SK-N-SH treated with all-trans-retinoic acid at 6 μM for 48 hours (cell line): ENCODE results near the gene OVOL2.
"Not testable (repeated sequence)": the region's sequence is repeated elsewhere in the genome, so short reads cannot be mapped to it uniquely, and the experiment has no call there.

Experiments
- ATAC-seq: fragments of 200-7000 bp; cut with Tn5 transposase; 3 replicates; pipeline ENCODE4 v1.9.1; 2020; ENCODE audit warnings: mild to moderate bottlenecking, moderate library complexity
- ARNTL ChIP-seq: fragments of 450-650 bp; formaldehyde crosslinking; IDR thresholded peaks from 2 replicates; pipeline ENCODE4 v1.5.0; 2020; ENCODE audit warnings: low read depth, mild to moderate bottlenecking, moderate library complexity, borderline replicate concordance
- BACH2 ChIP-seq: fragments of 250-450 bp; sonication (Bioruptor Pico); IDR thresholded peaks from 2 replicates; pipeline ENCODE4 v1.9.0; 2021; ENCODE audit warnings: mild to moderate bottlenecking, borderline replicate concordance
- CREB5 ChIP-seq: fragments of 250-450 bp; sonication (Bioruptor Pico); IDR thresholded peaks from 2 replicates; pipeline ENCODE4 v1.5.1; 2020; ENCODE audit warnings: low read depth, mild to moderate bottlenecking, moderate library complexity
- CSDC2 ChIP-seq: fragments of 250-450 bp; sonication (Bioruptor Pico); IDR thresholded peaks from 2 replicates; pipeline ENCODE4 v1.5.0; 2020; ENCODE audit warnings: mild to moderate bottlenecking, moderate library complexity
- CSRNP3 ChIP-seq: fragments of 250-450 bp; sonication (Bioruptor Pico); IDR thresholded peaks from 2 replicates; pipeline ENCODE4 v1.5.1; 2021; ENCODE audit warnings: mild to moderate bottlenecking, moderate library complexity
- ESRRG ChIP-seq: fragments of 250-450 bp; sonication (Bioruptor Pico); IDR thresholded peaks from 2 replicates; pipeline ENCODE4 v1.6.1; 2021; ENCODE audit warnings: mild to moderate bottlenecking
- GLIS3 ChIP-seq: fragments of 250-450 bp; sonication (Bioruptor Pico); IDR thresholded peaks from 2 replicates; pipeline ENCODE4 v1.5.0; 2020; ENCODE audit warnings: mild to moderate bottlenecking, moderate library complexity
- ISL1 ChIP-seq: fragments of 250-450 bp; sonication (Bioruptor Pico); IDR thresholded peaks from 2 replicates; pipeline ENCODE4 v2.1.2; 2022; ENCODE audit warnings: mild to moderate bottlenecking, moderate library complexity
- OSR1 ChIP-seq: fragments of 250-450 bp; sonication (Bioruptor Pico); IDR thresholded peaks from 2 replicates; pipeline ENCODE4 v1.8.0; 2022; ENCODE audit warnings: moderate library complexity, mild to moderate bottlenecking, inconsistent platforms
- PPARA ChIP-seq: fragments of 250-450 bp; sonication (Bioruptor Pico); IDR thresholded peaks from 2 replicates; pipeline ENCODE4 v1.5.0; 2020; ENCODE audit warnings: mild to moderate bottlenecking, borderline replicate concordance
- RARB ChIP-seq: fragments of 250-450 bp; sonication (Bioruptor Pico); IDR thresholded peaks from 2 replicates; pipeline ENCODE4 v1.8.0; 2021; ENCODE audit warnings: mild to moderate bottlenecking, moderate library complexity
- SNAI2 ChIP-seq: fragments of 250-450 bp; sonication (Bioruptor Pico); IDR thresholded peaks from 2 replicates; pipeline ENCODE4 v1.5.0; 2020; ENCODE audit warnings: mild to moderate bottlenecking, moderate library complexity
- TCF4 ChIP-seq: fragments of 250-450 bp; sonication (Bioruptor Pico); IDR thresholded peaks from 2 replicates; pipeline ENCODE4 v1.8.0; 2021; ENCODE audit warnings: mild to moderate bottlenecking, moderate library complexity, borderline replicate concordance
- TOX ChIP-seq: fragments of 250-450 bp; sonication (Bioruptor Pico); IDR thresholded peaks from 2 replicates; pipeline ENCODE4 v1.8.0; 2021; ENCODE audit warnings: mild to moderate bottlenecking, moderate library complexity, borderline replicate concordance
- TSHZ2 ChIP-seq: fragments of 250-450 bp; sonication (Bioruptor Pico); IDR thresholded peaks from 2 replicates; pipeline ENCODE4 v1.5.0; 2020; ENCODE audit warnings: mild to moderate bottlenecking, moderate library complexity
- ZC3H10 ChIP-seq: fragments of 250-450 bp; sonication (Bioruptor Pico); IDR thresholded peaks from 2 replicates; pipeline ENCODE4 v1.5.1; 2021; ENCODE audit warnings: mild to moderate bottlenecking, moderate library complexity
- ZFP3 ChIP-seq: fragments of 250-450 bp; sonication (Bioruptor Pico); IDR thresholded peaks from 2 replicates; pipeline ENCODE4 v1.5.0; 2020; ENCODE audit warnings: mild to moderate bottlenecking, moderate library complexity
- ZFP30 ChIP-seq: fragments of 450-650 bp; formaldehyde crosslinking; IDR thresholded peaks from 2 replicates; pipeline ENCODE4 v1.5.0; 2022; ENCODE audit warnings: mild to moderate bottlenecking, moderate library complexity
- ZNF565 ChIP-seq: fragments of 450-650 bp; formaldehyde crosslinking; conservative IDR thresholded peaks from 2 replicates; pipeline ENCODE4 v1.5.0; 2020; ENCODE audit warnings: low read depth, mild to moderate bottlenecking, moderate library complexity
- ZNF70 ChIP-seq: fragments of 450-650 bp; formaldehyde crosslinking; IDR thresholded peaks from 2 replicates; pipeline ENCODE4 v1.5.0; 2020; ENCODE audit warnings: mild to moderate bottlenecking, moderate library complexity
- ZNF8 ChIP-seq: fragments of 450-650 bp; formaldehyde crosslinking; IDR thresholded peaks from 2 replicates; pipeline ENCODE4 v1.5.0; 2020; ENCODE audit warnings: mild to moderate bottlenecking, moderate library complexity
- TF ChIP-seq, protein P1 (sequence below): fragments of 250-450 bp; sonication (Bioruptor Pico); IDR thresholded peaks from 2 replicates; pipeline ENCODE4 v1.8.0; 2020; ENCODE audit warnings: mild to moderate bottlenecking, moderate library complexity, borderline replicate concordance
- TF ChIP-seq, protein P2 (sequence below): fragments of 250-450 bp; sonication (Bioruptor Pico); IDR thresholded peaks from 2 replicates; pipeline ENCODE4 v1.8.0; 2021; ENCODE audit warnings: low read depth, mild to moderate bottlenecking, moderate library complexity, borderline replicate concordance

OVOL2 gene

GRCh38 chr20:18090044-18090443, 32.3 kb upstream of the OVOL2 start:
- TF ChIP-seq CSDC2 (no peak), TSHZ2 (no peak), PPARA (no peak), BACH2 (CRISPR knock-in tag) (no peak), CSRNP3 (CRISPR knock-in tag) (no peak), GLIS3 (no peak), TOX (CRISPR knock-in tag) (no peak), ZFP30 (CRISPR knock-in tag) (no peak), RARB (CRISPR knock-in tag) (no peak), ZNF70 (no peak), ZNF8 (CRISPR knock-in tag) (no peak), ZC3H10 (no peak), TCF4 (CRISPR knock-in tag) (no peak), ARNTL (CRISPR knock-in tag) (no peak), ZFP3 (CRISPR knock-in tag) (no peak), OSR1 (no peak), ZNF565 (CRISPR knock-in tag) (no peak), ESRRG (CRISPR knock-in tag) (no peak)
- TF ChIP-seq, protein P1, sequence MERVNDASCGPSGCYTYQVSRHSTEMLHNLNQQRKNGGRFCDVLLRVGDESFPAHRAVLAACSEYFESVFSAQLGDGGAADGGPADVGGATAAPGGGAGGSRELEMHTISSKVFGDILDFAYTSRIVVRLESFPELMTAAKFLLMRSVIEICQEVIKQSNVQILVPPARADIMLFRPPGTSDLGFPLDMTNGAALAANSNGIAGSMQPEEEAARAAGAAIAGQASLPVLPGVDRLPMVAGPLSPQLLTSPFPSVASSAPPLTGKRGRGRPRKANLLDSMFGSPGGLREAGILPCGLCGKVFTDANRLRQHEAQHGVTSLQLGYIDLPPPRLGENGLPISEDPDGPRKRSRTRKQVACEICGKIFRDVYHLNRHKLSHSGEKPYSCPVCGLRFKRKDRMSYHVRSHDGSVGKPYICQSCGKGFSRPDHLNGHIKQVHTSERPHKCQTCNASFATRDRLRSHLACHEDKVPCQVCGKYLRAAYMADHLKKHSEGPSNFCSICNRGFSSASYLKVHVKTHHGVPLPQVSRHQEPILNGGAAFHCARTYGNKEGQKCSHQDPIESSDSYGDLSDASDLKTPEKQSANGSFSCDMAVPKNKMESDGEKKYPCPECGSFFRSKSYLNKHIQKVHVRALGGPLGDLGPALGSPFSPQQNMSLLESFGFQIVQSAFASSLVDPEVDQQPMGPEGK: no peak
- TF ChIP-seq, protein P2, sequence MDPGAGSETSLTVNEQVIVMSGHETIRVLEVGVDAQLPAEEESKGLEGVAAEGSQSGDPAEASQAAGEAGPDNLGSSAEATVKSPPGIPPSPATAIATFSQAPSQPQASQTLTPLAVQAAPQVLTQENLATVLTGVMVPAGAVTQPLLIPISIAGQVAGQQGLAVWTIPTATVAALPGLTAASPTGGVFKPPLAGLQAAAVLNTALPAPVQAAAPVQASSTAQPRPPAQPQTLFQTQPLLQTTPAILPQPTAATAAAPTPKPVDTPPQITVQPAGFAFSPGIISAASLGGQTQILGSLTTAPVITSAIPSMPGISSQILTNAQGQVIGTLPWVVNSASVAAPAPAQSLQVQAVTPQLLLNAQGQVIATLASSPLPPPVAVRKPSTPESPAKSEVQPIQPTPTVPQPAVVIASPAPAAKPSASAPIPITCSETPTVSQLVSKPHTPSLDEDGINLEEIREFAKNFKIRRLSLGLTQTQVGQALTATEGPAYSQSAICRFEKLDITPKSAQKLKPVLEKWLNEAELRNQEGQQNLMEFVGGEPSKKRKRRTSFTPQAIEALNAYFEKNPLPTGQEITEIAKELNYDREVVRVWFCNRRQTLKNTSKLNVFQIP (CRISPR knock-in tag): no peak
- ATAC-seq: no peak

DNA sequence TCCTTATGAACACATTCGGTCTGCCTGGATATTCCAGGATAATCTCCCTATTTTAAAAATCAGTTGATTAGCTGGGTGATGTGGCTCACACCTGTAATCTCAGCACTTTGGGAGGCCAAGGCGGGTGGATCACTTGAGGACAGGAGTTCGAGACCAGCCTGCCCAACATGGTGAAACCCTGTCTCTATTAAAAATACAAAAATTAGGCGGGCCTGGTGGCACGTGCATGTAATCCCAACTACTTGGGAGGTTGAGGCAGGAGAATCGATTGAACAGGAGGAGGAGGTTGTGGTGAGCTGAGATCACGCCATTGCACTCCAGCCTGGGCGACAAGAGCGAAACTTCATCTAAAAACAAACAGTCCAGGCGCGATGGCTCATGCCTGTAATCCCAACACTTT, 31.1 kb upstream of the OVOL2 start:
- not testable (repeated sequence) for ATAC-seq

DNA sequence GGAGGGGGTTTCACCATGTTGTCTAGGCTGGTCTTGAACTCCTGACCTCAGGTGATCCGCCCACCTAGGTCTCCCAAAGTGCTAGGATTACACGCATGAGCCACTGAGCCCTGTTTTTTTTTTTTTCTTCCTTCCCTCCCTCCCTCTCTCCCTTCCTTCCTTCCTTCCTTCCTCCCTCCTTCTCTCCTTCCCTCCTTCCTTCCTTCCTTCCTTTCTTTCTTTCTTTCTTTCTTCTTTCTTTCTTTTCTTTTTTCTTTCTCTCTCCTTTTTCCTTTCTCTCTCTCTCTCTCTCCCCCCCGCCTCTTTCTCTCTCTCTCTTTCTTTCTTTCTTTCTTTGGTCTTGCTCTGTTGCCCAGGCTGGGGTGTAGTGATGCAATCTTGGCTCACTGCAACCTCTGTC, 30.6 kb upstream of the OVOL2 start:
- not testable (repeated sequence) for ATAC-seq

GRCh38 chr20:18087054-18087453, 29.3 kb upstream of the OVOL2 start:
- no peak for ATAC-seq
- TF ChIP-seq SNAI2 (CRISPR knock-in tag) (no peak), ISL1 (CRISPR knock-in tag) (no peak), ZFP3 (CRISPR knock-in tag) (no peak), ZC3H10 (no peak), CREB5 (no peak), CSDC2 (no peak), GLIS3 (no peak), TCF4 (CRISPR knock-in tag) (no peak), TOX (CRISPR knock-in tag) (no peak), ZNF8 (CRISPR knock-in tag) (no peak), CSRNP3 (CRISPR knock-in tag) (no peak), ZNF70 (no peak), TSHZ2 (no peak), ARNTL (CRISPR knock-in tag) (no peak), PPARA (no peak)
